Panc1 (cell line): ENCODE measurements around the gene BRMS1L. TPM values are rescaled to one million over a fixed set of nuclear protein-coding genes. Genes with fewer than 3 reads are reported as not detected.

Experiments used
- ATAC-seq: fragments of 200-7000 bp; cut with Tn5 transposase; 2 replicates; pipeline ENCODE4 v1.9.1; 2020; ENCODE audit warnings: mild to moderate bottlenecking, moderate library complexity
- Bru-seq: library from RNA; stranded (reverse); fragments of 400-500 nt; gene quantifications from one replicate; lab custom pipeline; 2021; lab: Mats Ljungman, UMichigan
- BruChase-seq, 2 experiments: library from RNA; stranded (reverse); fragments of 400-500 nt; gene quantifications; one replicate each; lab custom pipeline; 2021; lab: Mats Ljungman, UMichigan
- BruUV-seq: library from RNA; stranded (reverse); fragments of 400-500 nt; replicated peaks from 2 replicates; lab custom pipeline; 2021; lab: Mats Ljungman, UMichigan
- CTCF ChIA-PET: fragments of 300-600 bp; sonication (Branson Sonifier 250); formaldehyde crosslinking; loops from one replicate; lab custom pipeline; 2022; ENCODE audit warnings: antibody characterized with exemption; lab: Charles Lee
- POLR2A ChIA-PET: fragments of 300-600 bp; sonication (Branson Sonifier 250); formaldehyde crosslinking; loops from one replicate; lab custom pipeline; 2022; ENCODE audit warnings: antibody characterized with exemption; lab: Charles Lee
- DNase-seq: peaks from one replicate; pipeline ENCODE4 v3.0.0-alpha.2; 2010; ENCODE audit warnings: low read depth, low spot score
- H3K27ac ChIP-seq: 2 replicates; pipeline ENCODE4 v1.5.1; 2011; ENCODE audit warnings: mild to moderate bottlenecking, low read length, inconsistent platforms
- H3K27me3 ChIP-seq: fragments of 200-500 bp; sonication (Bioruptor generic); 2 replicates; pipeline ENCODE4 v1.6.0; 2014; ENCODE audit warnings: low read length, inconsistent platforms; ENCODE audit not compliant: control insufficient read depth, insufficient read depth
- H3K36me3 ChIP-seq: fragments of 200-500 bp; sonication (Bioruptor generic); 2 replicates; pipeline ENCODE4 v1.5.1; 2014; ENCODE audit warnings: inconsistent platforms, mild to moderate bottlenecking, low read length, moderate library complexity; ENCODE audit not compliant: control insufficient read depth, insufficient read depth
- H3K4me1 ChIP-seq: 2 replicates; pipeline ENCODE4 v1.5.1; 2011; ENCODE audit warnings: inconsistent platforms, mild to moderate bottlenecking, low read length, moderate library complexity; ENCODE audit not compliant: control insufficient read depth, insufficient read depth
- H3K4me3 ChIP-seq, 2 experiments: 2 replicates each; pipeline ENCODE4 v1.5.1; 2011 to 2012; ENCODE audit warnings: low read depth in 2 of 2, low read length in 2 of 2, mild to moderate bottlenecking in 2 of 2, inconsistent platforms in 1 of 2, moderate library complexity in 1 of 2
- H3K9me3 ChIP-seq: fragments of 200-500 bp; sonication (Bioruptor generic); 2 replicates; pipeline ENCODE4 v1.5.1; 2014; ENCODE audit warnings: low read depth, mild to moderate bottlenecking, inconsistent platforms, low read length, moderate library complexity; ENCODE audit not compliant: control insufficient read depth, insufficient read depth
- POLR2AphosphoS5 ChIP-seq: IDR thresholded peaks from 2 replicates; pipeline ENCODE4 v1.6.1; 2012; ENCODE audit warnings: mild to moderate bottlenecking, low read depth, low read length, moderate library complexity
- SIN3A ChIP-seq: IDR thresholded peaks from 2 replicates; pipeline ENCODE4 v1.6.1; 2012; ENCODE audit warnings: low read depth, mild to moderate bottlenecking, low read length, moderate library complexity, borderline replicate concordance; ENCODE audit not compliant: insufficient read depth
- TCF7L2 ChIP-seq: IDR thresholded peaks from 2 replicates; pipeline ENCODE4 v1.6.1; 2011; ENCODE audit warnings: mild to moderate bottlenecking, low read depth, low read length, inconsistent platforms
- in situ Hi-C: cut with HindIII; loops from 2 replicates; pipeline ENCODE4 v1.10.0; 2016; ENCODE audit warnings: low sequenced_read_pairs, low pct_unique_long_range_greater_than_20kb
- intact Hi-C: fragments of 100-400 bp; cut with micrococcal nuclease; formaldehyde crosslinking; loops from one replicate; pipeline ENCODE4 v1.10.0; 2022; ENCODE audit not compliant: unreplicated experiment
- long read RNA-seq: library from polyadenylated mRNA; unstranded; transcript quantifications from one replicate; pipeline ENCODE4 v2.0.0, GENCODE V29; 2021; ENCODE audit not compliant: unreplicated experiment
- polyA plus RNA-seq: library from polyadenylated mRNA; unstranded; fragments of >200 nt; gene quantifications from one replicate; pipeline ENCODE4 v1.2.1, GENCODE V29; 2012; ENCODE audit warnings: missing spikeins; ENCODE audit not compliant: insufficient read length
- total RNA-seq: library from RNA; stranded (reverse); gene quantifications from one replicate; pipeline ENCODE4 v1.2.1, GENCODE V29; 2021; ENCODE audit not compliant: unreplicated experiment
- TF ChIP-seq, protein P1 (sequence below): fragments of 450-650 bp; IDR thresholded peaks from 2 replicates; pipeline ENCODE4 v1.5.1; 2017; ENCODE audit warnings: mild to moderate bottlenecking
- TF ChIP-seq, protein P2 (sequence below), 2 experiments: IDR thresholded peaks; 2 replicates each; pipeline ENCODE4 v1.6.1; 2011 to 2012; ENCODE audit warnings: low read depth in 2 of 2, control low read depth in 1 of 2, low read length in 1 of 2, mild to moderate bottlenecking in 1 of 2, moderate library complexity in 1 of 2; ENCODE audit not compliant: insufficient read depth in 1 of 2

The BRMS1L gene, protein sequence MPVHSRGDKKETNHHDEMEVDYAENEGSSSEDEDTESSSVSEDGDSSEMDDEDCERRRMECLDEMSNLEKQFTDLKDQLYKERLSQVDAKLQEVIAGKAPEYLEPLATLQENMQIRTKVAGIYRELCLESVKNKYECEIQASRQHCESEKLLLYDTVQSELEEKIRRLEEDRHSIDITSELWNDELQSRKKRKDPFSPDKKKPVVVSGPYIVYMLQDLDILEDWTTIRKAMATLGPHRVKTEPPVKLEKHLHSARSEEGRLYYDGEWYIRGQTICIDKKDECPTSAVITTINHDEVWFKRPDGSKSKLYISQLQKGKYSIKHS
- total RNA-seq: 10.5 TPM
- polyA plus RNA-seq: 8.0 TPM
- Bru-seq, nascent RNA: percentile 66 among the genes with signal in this experiment
- percentile 58 among the genes with signal in this experiment for BruChase-seq, experiment 1, labeled RNA remaining after a 2-hour chase
- percentile 63 among the genes with signal in this experiment for BruChase-seq, experiment 2, labeled RNA remaining after a 6-hour chase
- long read RNA-seq, transcript BRMS1L-201 (10 exons, 2,657 nt): major isoform, 17 of 29 reads
- long read RNA-seq, partial matches to known transcripts: 0 of 29 reads
- long read RNA-seq, other reads (novel, unspliced or antisense): 11 of 29 reads

DNA sequence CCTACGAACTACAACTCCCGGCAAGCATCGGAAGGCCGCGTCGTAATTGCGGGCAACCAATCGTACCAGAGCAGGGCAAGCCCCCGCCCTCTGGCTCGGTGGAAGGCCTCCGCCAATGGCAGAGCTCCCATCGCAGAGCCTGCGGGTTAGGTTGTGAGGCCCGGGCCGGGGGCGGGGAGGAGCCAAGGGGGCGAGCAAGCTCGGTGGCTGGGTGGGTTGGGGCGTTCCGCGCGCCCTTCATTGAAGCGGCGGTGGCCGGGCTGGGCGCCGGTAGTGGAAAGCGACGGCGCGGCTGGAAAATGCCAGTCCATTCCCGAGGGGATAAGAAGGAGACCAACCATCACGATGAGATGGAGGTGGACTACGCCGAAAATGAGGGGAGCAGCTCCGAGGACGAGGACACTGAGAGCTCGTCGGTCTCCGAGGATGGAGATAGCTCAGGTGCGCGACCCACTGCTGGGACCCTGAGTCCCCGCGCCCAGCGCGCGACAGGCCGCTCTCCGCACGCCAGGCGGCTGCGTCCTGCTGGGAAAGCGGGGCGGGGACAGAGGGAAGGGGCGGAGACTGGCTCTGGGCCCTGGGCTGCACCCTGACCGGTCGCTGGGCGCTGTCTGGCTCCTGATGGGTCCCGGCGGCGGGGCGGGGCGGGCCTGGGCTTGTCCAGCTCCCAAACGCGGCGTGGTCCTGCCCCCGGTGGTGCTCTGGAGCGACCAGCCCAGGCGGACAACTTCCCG is at the start of gene BRMS1L:
Gene BRMS1L, plus strand, starts transcription at position 121 of the 734 bp plus-strand sequence. Its CDS starts 179 bp downstream, at position 300.
- BruUV-seq: no TSS peak

GRCh38 chr14:35776823-35777222 is 49.3 kb upstream of the BRMS1L start:
- Histone ChIP-seq H3K9me3 (no peaks in the 10 kb centered on the region), H3K27me3 (no peaks in the 10 kb centered on the region), H3K27ac (no peak overlapping the region), H3K4me3 (no peak overlapping the region), H3K4me1 (no peaks in the 10 kb centered on the region), H3K36me3 (no peaks in the 10 kb centered on the region)
- ChIA-PET POLR2A (no interaction called here), CTCF (no interaction called here)
- TF ChIP-seq, protein P1, sequence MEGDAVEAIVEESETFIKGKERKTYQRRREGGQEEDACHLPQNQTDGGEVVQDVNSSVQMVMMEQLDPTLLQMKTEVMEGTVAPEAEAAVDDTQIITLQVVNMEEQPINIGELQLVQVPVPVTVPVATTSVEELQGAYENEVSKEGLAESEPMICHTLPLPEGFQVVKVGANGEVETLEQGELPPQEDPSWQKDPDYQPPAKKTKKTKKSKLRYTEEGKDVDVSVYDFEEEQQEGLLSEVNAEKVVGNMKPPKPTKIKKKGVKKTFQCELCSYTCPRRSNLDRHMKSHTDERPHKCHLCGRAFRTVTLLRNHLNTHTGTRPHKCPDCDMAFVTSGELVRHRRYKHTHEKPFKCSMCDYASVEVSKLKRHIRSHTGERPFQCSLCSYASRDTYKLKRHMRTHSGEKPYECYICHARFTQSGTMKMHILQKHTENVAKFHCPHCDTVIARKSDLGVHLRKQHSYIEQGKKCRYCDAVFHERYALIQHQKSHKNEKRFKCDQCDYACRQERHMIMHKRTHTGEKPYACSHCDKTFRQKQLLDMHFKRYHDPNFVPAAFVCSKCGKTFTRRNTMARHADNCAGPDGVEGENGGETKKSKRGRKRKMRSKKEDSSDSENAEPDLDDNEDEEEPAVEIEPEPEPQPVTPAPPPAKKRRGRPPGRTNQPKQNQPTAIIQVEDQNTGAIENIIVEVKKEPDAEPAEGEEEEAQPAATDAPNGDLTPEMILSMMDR: no peak
- TF ChIP-seq TCF7L2 (no peak), POLR2AphosphoS5 (no peak), SIN3A (no peak)
- TF ChIP-seq, protein P2, sequence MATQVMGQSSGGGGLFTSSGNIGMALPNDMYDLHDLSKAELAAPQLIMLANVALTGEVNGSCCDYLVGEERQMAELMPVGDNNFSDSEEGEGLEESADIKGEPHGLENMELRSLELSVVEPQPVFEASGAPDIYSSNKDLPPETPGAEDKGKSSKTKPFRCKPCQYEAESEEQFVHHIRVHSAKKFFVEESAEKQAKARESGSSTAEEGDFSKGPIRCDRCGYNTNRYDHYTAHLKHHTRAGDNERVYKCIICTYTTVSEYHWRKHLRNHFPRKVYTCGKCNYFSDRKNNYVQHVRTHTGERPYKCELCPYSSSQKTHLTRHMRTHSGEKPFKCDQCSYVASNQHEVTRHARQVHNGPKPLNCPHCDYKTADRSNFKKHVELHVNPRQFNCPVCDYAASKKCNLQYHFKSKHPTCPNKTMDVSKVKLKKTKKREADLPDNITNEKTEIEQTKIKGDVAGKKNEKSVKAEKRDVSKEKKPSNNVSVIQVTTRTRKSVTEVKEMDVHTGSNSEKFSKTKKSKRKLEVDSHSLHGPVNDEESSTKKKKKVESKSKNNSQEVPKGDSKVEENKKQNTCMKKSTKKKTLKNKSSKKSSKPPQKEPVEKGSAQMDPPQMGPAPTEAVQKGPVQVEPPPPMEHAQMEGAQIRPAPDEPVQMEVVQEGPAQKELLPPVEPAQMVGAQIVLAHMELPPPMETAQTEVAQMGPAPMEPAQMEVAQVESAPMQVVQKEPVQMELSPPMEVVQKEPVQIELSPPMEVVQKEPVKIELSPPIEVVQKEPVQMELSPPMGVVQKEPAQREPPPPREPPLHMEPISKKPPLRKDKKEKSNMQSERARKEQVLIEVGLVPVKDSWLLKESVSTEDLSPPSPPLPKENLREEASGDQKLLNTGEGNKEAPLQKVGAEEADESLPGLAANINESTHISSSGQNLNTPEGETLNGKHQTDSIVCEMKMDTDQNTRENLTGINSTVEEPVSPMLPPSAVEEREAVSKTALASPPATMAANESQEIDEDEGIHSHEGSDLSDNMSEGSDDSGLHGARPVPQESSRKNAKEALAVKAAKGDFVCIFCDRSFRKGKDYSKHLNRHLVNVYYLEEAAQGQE (IDR thresholded peaks at IDR 0.05; ENCODE audit: insufficient read depth in 1 of 2, low read depth in 2 of 2, low read length in 1 of 2): no peak
- no peak for ATAC-seq
- in situ Hi-C loops (no loop called here), intact Hi-C loops (no loop called here)
- DNase-seq: no peak
- no TSS peak for BruUV-seq

More for the DNA sequence above, at the start of gene BRMS1L:
- peaks cover 7% of the 10 kb centered on the region for H3K4me1 ChIP-seq
- no peaks in the 10 kb centered on the region for H3K9me3 ChIP-seq
- peak within 1 kb of the TSS; percentile 63 to 91 for H3K4me3 ChIP-seq
- ChIA-PET POLR2A (interaction anchor here (0.6 kb wide), 3 partner anchors 19 to 169 kb away, joined by 4 to 16 read pairs (median 10); no protein-coding TSS in a partner anchor), CTCF (interaction anchor here (0.5 to 1.6 kb wide), 3 partner anchors 11 to 396 kb away, joined by 3 to 5 read pairs (median 4); no protein-coding TSS in a partner anchor)
- H3K27me3 ChIP-seq: no peaks in the 10 kb centered on the region
- H3K27ac ChIP-seq: peak within 1 kb of the TSS; percentile 79
- peak; percentile 98 for ATAC-seq
- in situ Hi-C loops (no loop called here), intact Hi-C loops (no loop called here)
- TF ChIP-seq, protein P1: no peak
- no peak for TF ChIP-seq TCF7L2
- TF ChIP-seq, protein P2 (IDR thresholded peaks at IDR 0.05; ENCODE audit: insufficient read depth in 1 of 2, low read depth in 2 of 2, low read length in 1 of 2): no peak
- TF ChIP-seq SIN3A: no peak; the same call in 1 of the 2 replicates
- peak; percentile 92 for TF ChIP-seq POLR2AphosphoS5
- DNase-seq: peak; percentile 93
- no peaks in the 10 kb centered on the region for H3K36me3 ChIP-seq
